H1 (cell line): ENCODE measurements around the gene SH3PXD2A.

ENCODE experiments used
- BACH1 ChIP-seq: IDR thresholded peaks from 2 replicates; pipeline ENCODE4 v1.6.1; 2012; ENCODE audit warnings: low read length, improper control_type of control experiment
- CTCF ChIP-seq, 3 experiments: IDR thresholded peaks; 1 replicate in 2 of 3; 2 replicates in 1 of 3; pipeline versions ENCODE4 v1.5.1 to v1.6.1; 2011; ENCODE audit warnings: low read length in 3 of 3, mild to moderate bottlenecking in 3 of 3, inconsistent platforms in 2 of 3, low read depth in 1 of 3, moderate library complexity in 1 of 3; ENCODE audit not compliant: insufficient read depth in 1 of 3; ENCODE audit errors: control extremely low read depth in 1 of 3
- POLR2A ChIP-seq, 2 experiments: IDR thresholded peaks; 1 replicate in 1 of 2; 2 replicates in 1 of 2; pipeline ENCODE4 v1.6.1; 2011; ENCODE audit warnings: low read depth in 2 of 2, low read length in 2 of 2, mild to moderate bottlenecking in 2 of 2; ENCODE audit errors: control extremely low read depth in 1 of 2
- RXRA ChIP-seq: IDR thresholded peaks from 2 replicates; pipeline ENCODE4 v1.6.1; 2011; ENCODE audit warnings: low read depth, mild to moderate bottlenecking, low read length, moderate library complexity; ENCODE audit not compliant: insufficient read depth
- SP1 ChIP-seq: IDR thresholded peaks from 2 replicates; pipeline ENCODE4 v1.6.1; 2011; ENCODE audit warnings: low read depth, low read length
- TAF1 ChIP-seq: IDR thresholded peaks from 2 replicates; pipeline ENCODE4 v1.6.1; 2011; ENCODE audit warnings: mild to moderate bottlenecking, low read depth, low read length
- USF2 ChIP-seq: IDR thresholded peaks from 2 replicates; pipeline ENCODE4 v1.6.1; 2011; ENCODE audit warnings: low read length, improper control_type of control experiment
- YY1 ChIP-seq: IDR thresholded peaks from 2 replicates; pipeline ENCODE4 v1.6.1; 2011; ENCODE audit warnings: low read depth, mild to moderate bottlenecking, low read length
- ZNF274 ChIP-seq: IDR thresholded peaks from 2 replicates; pipeline ENCODE4 v1.7.0; 2012; ENCODE audit warnings: low read length, borderline replicate concordance; ENCODE audit errors: extremely low read depth

- TF ChIP-seq CTCF (IDR thresholded peaks at IDR 0.05; ENCODE audit: control extremely low read depth in 1 of 3, insufficient read depth in 1 of 3, low read depth in 1 of 3, low read length in 3 of 3) (no peak), USF2 (no peak), ZNF274 (no peak), YY1 (no peak), POLR2A (IDR thresholded peaks at IDR 0.05; ENCODE audit: control extremely low read depth in 1 of 2, low read depth in 2 of 2, low read length in 2 of 2) (no peak), TAF1 (no peak), BACH1 (no peak), RXRA (no peak), SP1 (no peak)
These were observed 19.1 kb downstream of the SH3PXD2A start for GRCh38 chr10:103836273-103836672.
